Keratinocyte (primary cell): ENCODE results near the gene PGLYRP4.
"Not testable (repeated sequence)": the region's sequence is repeated elsewhere in the genome, so short reads cannot be mapped to it uniquely, and the experiment has no call there.

Experiments
- EZH2 ChIP-seq: IDR thresholded peaks from one replicate; pipeline ENCODE4 v1.6.1; 2012; ENCODE audit warnings: inconsistent platforms, mild to moderate bottlenecking, low read length, moderate library complexity
- TF ChIP-seq, protein P1 (sequence below), 3 experiments: IDR thresholded peaks in 1 of 3; conservative IDR thresholded peaks in 1 of 3; optimal IDR thresholded peaks in 1 of 3; 2 replicates in 2 of 3; 3 replicates in 1 of 3; pipeline versions ENCODE3 to v1.5.1; 2011; ENCODE audit warnings: low read length in 3 of 3, mild to moderate bottlenecking in 3 of 3, moderate library complexity in 2 of 3, control low read depth in 1 of 3, inconsistent platforms in 1 of 3; ENCODE audit not compliant: insufficient read depth in 2 of 3; ENCODE audit errors: extremely low read depth in 1 of 3

DNA sequence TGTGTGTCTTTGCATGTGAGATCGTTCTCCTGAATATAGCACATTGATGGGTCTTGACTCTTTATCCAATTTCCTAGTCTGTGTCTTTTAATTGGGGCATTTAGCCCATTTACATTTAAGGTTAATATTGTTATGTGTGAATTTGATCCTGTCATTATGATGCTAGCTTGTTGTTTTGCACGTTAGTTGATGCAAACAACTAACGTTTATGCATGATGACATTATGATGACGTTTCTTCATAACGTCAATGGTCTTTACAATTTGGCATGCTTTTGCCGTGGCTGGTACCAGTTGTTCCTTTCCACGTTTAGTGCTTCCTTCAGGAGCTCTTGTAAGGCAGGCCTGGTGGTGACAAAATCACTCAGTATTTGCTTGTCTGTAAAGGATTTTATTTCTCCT is 30.5 kb downstream of the PGLYRP4 start:
- TF ChIP-seq, protein P1, sequence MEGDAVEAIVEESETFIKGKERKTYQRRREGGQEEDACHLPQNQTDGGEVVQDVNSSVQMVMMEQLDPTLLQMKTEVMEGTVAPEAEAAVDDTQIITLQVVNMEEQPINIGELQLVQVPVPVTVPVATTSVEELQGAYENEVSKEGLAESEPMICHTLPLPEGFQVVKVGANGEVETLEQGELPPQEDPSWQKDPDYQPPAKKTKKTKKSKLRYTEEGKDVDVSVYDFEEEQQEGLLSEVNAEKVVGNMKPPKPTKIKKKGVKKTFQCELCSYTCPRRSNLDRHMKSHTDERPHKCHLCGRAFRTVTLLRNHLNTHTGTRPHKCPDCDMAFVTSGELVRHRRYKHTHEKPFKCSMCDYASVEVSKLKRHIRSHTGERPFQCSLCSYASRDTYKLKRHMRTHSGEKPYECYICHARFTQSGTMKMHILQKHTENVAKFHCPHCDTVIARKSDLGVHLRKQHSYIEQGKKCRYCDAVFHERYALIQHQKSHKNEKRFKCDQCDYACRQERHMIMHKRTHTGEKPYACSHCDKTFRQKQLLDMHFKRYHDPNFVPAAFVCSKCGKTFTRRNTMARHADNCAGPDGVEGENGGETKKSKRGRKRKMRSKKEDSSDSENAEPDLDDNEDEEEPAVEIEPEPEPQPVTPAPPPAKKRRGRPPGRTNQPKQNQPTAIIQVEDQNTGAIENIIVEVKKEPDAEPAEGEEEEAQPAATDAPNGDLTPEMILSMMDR (optimal IDR thresholded peaks at IDR 0.05 in 1 of 3, IDR thresholded peaks at IDR 0.05 in 1 of 3, conservative IDR thresholded peaks at IDR 0.05 in 1 of 3; ENCODE audit: extremely low read depth in 1 of 3, insufficient read depth in 2 of 3, low read length in 3 of 3): not testable (repeated sequence)
- TF ChIP-seq EZH2: not testable (repeated sequence)
